ENCODE data around the gene MTERF4. TPM values are rescaled to one million over a fixed set of nuclear protein-coding genes. Genes with fewer than 3 reads are reported as not detected.

The MTERF4 gene
- total and polyA plus RNA-seq, 2 of the 8 experiments (the other 6 are each of a cell fraction or from before 2014, with no cell fraction given) = 25.9 to 28.5 TPM

GRCh38 chr2:241122376-241123002 is 20.4 kb upstream of the MTERF4 start:
- Histone ChIP-seq H3K9ac (replicated peaks in 1 of 4; ENCODE audit: extremely low read depth in 1 of 4, low read depth in 3 of 4, low read length in 3 of 4) (no peak overlapping the region), H4K91ac (replicated peaks; ENCODE audit: insufficient read length, low read length) (no peak overlapping the region), H4K8ac (ENCODE audit: extremely low read depth, insufficient read depth, low read length) (no peak overlapping the region), H3K4ac (replicated peaks; ENCODE audit: insufficient read length, low read depth, low read length) (no peak overlapping the region), H2BK15ac (ENCODE audit: low read length) (no peak overlapping the region), H3K56ac (replicated peaks; ENCODE audit: insufficient read length, low read depth, low read length) (no peak overlapping the region), H2AK5ac (ENCODE audit: low read depth, low read length) (no peak overlapping the region), H3K4me3 (ENCODE audit: extremely low read depth in 1 of 4, insufficient read depth in 2 of 4, low read depth in 3 of 4, low read length in 4 of 4) (no peak overlapping the region), H2BK12ac (ENCODE audit: low read depth, low read length) (no peak overlapping the region), H2BK20ac (ENCODE audit: low read length) (no peak overlapping the region), H3K14ac (ENCODE audit: insufficient read length) (no peak overlapping the region), H2AFZ (ENCODE audit: low read length) (no peak overlapping the region), H3K18ac (ENCODE audit: extremely low read depth, low read length) (no peak overlapping the region), H3K4me2 (ENCODE audit: insufficient read depth in 1 of 2, low read depth in 2 of 2, low read length in 2 of 2) (no peak overlapping the region), H3K79me2 (ENCODE audit: control insufficient read depth in 1 of 2, insufficient read depth in 2 of 2, low read length in 2 of 2) (no peaks in the 10 kb centered on the region), H3K79me1 (ENCODE audit: low read depth, low read length) (no peaks in the 10 kb centered on the region), H4K20me1 (replicated peaks in 1 of 2; ENCODE audit: control insufficient read depth in 1 of 2, insufficient read depth in 2 of 2, low read length in 2 of 2) (peaks cover 0 to 2% of the 10 kb centered on the region in 2 experiments), H3K23ac (ENCODE audit: insufficient read length) (no peak overlapping the region), H3K36me3 (ENCODE audit: control insufficient read depth in 2 of 4, insufficient read depth in 4 of 4, low read length in 3 of 4) (peaks cover 6 to 24% (median 16%) of the 10 kb centered on the region in 4 experiments; a peak in 7 of 8 replicates), H3K4me1 (replicated peaks in 1 of 4; ENCODE audit: control insufficient read depth in 3 of 4, insufficient read depth in 4 of 4, low read length in 3 of 4) (no peaks in the 10 kb centered on the region), H2BK120ac (replicated peaks; ENCODE audit: low read depth, low read length) (no peak overlapping the region), H3K27ac (ENCODE audit: low read depth, low read length) (no peak overlapping the region), H3K23me2 (ENCODE audit: low read depth, low read length) (no peaks in the 10 kb centered on the region), H3K9me3 (ENCODE audit: insufficient read depth in 2 of 2, low read depth in 1 of 2, low read length in 1 of 2) (no peaks in the 10 kb centered on the region), H4K5ac (ENCODE audit: insufficient read length, low read depth, low read length) (no peak overlapping the region), H3K27me3 (replicated peaks in 1 of 4; ENCODE audit: control insufficient read depth in 3 of 4, extremely low read depth in 1 of 4, insufficient read depth in 3 of 4, low read length in 3 of 4) (no peaks in the 10 kb centered on the region), H2BK5ac (ENCODE audit: low read depth, low read length) (no peak overlapping the region)
- FAIRE-seq (no peak), DNase-seq (ENCODE audit: low read depth in 1 of 2, low spot score in 2 of 2) (no peak)
- WGBS, 2 experiments (ENCODE audit: extremely low coverage in 1 of 2, insufficient coverage in 1 of 2, insufficient read length in 1 of 2, insufficient replicate concordance in 2 of 2, low coverage in 1 of 2, low lambda C conversion rate in 2 of 2, missing lambda C conversion rate in 1 of 2) = 94% methylated on average over 19 of the region's 19 CpGs; no CpG with 5 or more reads in 1 of the 2 experiments
- CTCF ChIA-PET (ENCODE audit: partially characterized antibody) = no interaction called here
- POLR2A ChIA-PET (ENCODE audit: partially characterized antibody) = no interaction called here
- no peak for TF ChIP-seq CHD2 (IDR thresholded peaks at IDR 0.05; ENCODE audit: low read length)

All from H1 (cell line).